ENCODE measurements around the gene GRID1. TPM values are rescaled to one million over a fixed set of nuclear protein-coding genes. Genes with fewer than 3 reads are reported as not detected.

Gene GRID1
- total and polyA plus RNA-seq, 9 of the 15 experiments (the other 6 are each of a cell fraction or from before 2014, with no cell fraction given) = 0.01 to 7.2 (median 1.2) TPM

DNA sequence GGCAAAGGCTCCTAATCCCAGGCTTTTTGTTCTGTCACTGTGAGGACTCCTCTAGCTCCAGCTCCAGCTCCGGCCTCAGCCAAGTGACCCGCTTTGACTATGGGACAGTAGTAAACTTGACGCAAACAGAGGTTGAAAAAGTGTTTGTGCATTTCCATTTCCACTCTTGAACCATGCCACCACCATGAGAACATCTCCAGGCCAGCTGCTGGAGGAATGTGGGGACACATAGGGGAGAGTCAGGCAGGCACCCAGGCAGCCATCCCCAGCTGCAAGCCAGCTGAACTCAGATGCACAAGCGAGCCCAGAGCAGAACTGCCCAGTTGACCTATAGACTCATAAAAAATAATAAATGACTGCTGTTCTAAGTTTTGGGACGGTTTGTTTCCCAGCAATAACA, 224.7 kb downstream of the GRID1 start (continued):
- TF ChIP-seq CREB3L1 (IDR thresholded peaks at IDR 0.05; ENCODE audit: borderline replicate concordance, low read depth) (no peak), HNRNPH1 (optimal IDR thresholded peaks at IDR 0.05; ENCODE audit: low read depth, low read length) (no peak), ZNF197 (CRISPR knock-in tag; IDR thresholded peaks at IDR 0.05; ENCODE audit: low read depth) (no peak), FIP1L1 (IDR thresholded peaks at IDR 0.05; ENCODE audit: low read depth, low read length, poor library complexity, severe bottlenecking) (no peak), ZNF764 (CRISPR knock-in tag; IDR thresholded peaks at IDR 0.05; ENCODE audit: low read depth) (no peak), TAF9B (IDR thresholded peaks at IDR 0.05; ENCODE audit: partially characterized antibody) (no peak)

DNA sequence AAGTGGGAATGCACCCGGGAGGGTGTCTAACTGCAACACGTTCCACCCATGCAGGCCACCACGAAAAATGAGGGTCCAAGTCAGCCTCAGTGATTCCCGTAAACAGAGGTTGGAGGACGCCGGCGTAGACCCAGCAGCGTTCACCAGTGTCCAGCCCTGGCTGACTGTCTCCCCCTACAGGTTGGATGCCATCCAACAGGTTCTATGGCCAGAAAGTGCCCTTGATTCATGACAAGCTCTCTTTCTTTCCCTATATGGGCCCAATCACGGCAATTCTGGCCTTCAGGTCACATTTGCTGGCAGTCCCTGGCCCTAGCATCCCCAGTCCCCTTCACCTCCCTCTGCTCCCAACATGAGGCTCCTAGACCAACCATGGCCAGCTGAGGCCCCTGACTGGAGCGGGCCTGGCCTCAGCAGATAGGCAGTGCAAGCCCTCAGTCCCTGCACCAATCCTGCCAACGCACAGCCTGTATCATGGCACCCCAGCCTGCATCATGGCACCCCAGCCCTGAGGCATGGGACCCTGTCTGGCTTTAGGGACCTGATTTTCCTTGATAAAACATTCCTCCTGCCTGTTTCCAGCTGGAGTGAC, 227.4 kb downstream of the GRID1 start:
- intact Hi-C loops (cut with micrococcal nuclease) = no loop called here
- no peaks in the 10 kb centered on the region for H3K9me1 ChIP-seq (ENCODE audit: control insufficient read depth, insufficient read depth, low read length)
- H3K4me1 ChIP-seq (replicated peaks in 1 of 2; ENCODE audit: control insufficient read depth in 2 of 2, insufficient read depth in 2 of 2, low read length in 2 of 2) = no peaks in the 10 kb centered on the region
- H3K4me3 ChIP-seq = no peak overlapping the region
- ChIA-PET CTCF (ENCODE audit: low intra/inter-chr PET ratio) (no interaction called here), POLR2A (no interaction called here)
- H3K27ac ChIP-seq (ENCODE audit: extremely low read depth, low read depth, low read length) = no peak overlapping the region
- ATAC-seq = peak; percentile 66
- no TSS peak for BruUV-seq (replicated peaks)
- H2AFZ ChIP-seq (ENCODE audit: low read depth, low read length) = no peak overlapping the region
- peak in 3 of 4 experiments; percentile 9 to 13 (median 11) for DNase-seq (ENCODE audit: extremely low read depth in 1 of 4, low spot score in 3 of 4)
- no peaks in the 10 kb centered on the region; a peak in 1 of 5 replicates for H3K27me3 ChIP-seq (ENCODE audit: control insufficient read depth in 2 of 2, insufficient read depth in 2 of 2, low read length in 2 of 2)
- no peaks in the 10 kb centered on the region for H3K79me2 ChIP-seq (ENCODE audit: control insufficient read depth, insufficient read depth, low read length)
- TF ChIP-seq, protein P1, sequence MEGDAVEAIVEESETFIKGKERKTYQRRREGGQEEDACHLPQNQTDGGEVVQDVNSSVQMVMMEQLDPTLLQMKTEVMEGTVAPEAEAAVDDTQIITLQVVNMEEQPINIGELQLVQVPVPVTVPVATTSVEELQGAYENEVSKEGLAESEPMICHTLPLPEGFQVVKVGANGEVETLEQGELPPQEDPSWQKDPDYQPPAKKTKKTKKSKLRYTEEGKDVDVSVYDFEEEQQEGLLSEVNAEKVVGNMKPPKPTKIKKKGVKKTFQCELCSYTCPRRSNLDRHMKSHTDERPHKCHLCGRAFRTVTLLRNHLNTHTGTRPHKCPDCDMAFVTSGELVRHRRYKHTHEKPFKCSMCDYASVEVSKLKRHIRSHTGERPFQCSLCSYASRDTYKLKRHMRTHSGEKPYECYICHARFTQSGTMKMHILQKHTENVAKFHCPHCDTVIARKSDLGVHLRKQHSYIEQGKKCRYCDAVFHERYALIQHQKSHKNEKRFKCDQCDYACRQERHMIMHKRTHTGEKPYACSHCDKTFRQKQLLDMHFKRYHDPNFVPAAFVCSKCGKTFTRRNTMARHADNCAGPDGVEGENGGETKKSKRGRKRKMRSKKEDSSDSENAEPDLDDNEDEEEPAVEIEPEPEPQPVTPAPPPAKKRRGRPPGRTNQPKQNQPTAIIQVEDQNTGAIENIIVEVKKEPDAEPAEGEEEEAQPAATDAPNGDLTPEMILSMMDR (IDR thresholded peaks at IDR 0.05 in 2 of 3, conservative IDR thresholded peaks at IDR 0.05 in 1 of 3; ENCODE audit: insufficient read depth in 2 of 3, low read depth in 1 of 3, low read length in 3 of 3) = peak; percentile 26 to 46 (median 36); a peak in 4 of 6 replicates
- TF ChIP-seq ZNF77 (CRISPR knock-in tag; IDR thresholded peaks at IDR 0.05) (no peak), SMC3 (conservative IDR thresholded peaks at IDR 0.05; ENCODE audit: insufficient read depth, low read depth, low read length) (0 out of 2 replicates have a peak, but pooled peaks have one; percentile 5)
- H4K20me1 ChIP-seq (replicated peaks; ENCODE audit: control insufficient read depth, insufficient read depth, low read length) = no peaks in the 10 kb centered on the region
- H3K9me3 ChIP-seq (replicated peaks; ENCODE audit: control insufficient read depth, insufficient read depth, low read depth, low read length) = no peaks in the 10 kb centered on the region
- in situ Hi-C loops (cut with MboI) = no loop called here
- no peaks in the 10 kb centered on the region for H3K36me3 ChIP-seq (ENCODE audit: control insufficient read depth, insufficient read depth, low read length)
- no peak overlapping the region for H3K4me2 ChIP-seq (ENCODE audit: insufficient read depth, low read length)
- WGBS (ENCODE audit: insufficient coverage, low coverage, missing lambda C conversion rate) = 0% methylated on average over 5 of the region's 11 CpGs
- H3K9ac ChIP-seq (ENCODE audit: insufficient read depth in 1 of 2, low read depth in 2 of 2, low read length in 2 of 2) = no peak overlapping the region
- no peak for FAIRE-seq
